Stimulated activated CD8-positive, alpha-beta memory T cell treated with anti-CD3 and anti-CD28 coated beads, Interleukin-4, amount 100 ng/mL, for 24 hours (primary cell): Measurements from ENCODE around the gene IKZF1.
A peak's percentile ranks its signal among the peaks of the same experiment; 100 is the strongest.

Experiments
- DNase-seq: peaks from one replicate; pipeline ENCODE4 v3.0.0-alpha.2; 2020; ENCODE audit warnings: low read depth

The IKZF1 gene

DNA sequence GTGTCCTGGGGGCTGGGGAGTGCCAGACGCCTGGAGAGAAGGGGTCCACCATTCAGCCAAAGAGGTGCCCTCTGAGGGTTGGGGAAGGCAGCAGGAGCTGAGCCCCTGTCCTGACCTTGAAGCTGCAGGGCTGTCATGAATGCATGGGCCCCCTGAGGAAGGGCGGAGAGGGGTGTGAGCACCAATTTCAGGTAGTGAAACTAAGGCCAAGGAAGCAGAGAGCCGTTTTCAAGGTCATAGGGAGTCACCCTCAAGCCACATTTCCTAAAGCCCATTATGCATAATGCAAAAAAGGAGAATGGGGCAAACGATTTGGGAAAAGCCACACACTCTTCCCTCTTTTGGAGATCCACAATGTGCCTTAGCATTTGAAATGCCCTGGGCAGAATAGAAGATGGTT is 108.5 kb downstream of the IKZF1 start:
- no peak for DNase-seq

DNA sequence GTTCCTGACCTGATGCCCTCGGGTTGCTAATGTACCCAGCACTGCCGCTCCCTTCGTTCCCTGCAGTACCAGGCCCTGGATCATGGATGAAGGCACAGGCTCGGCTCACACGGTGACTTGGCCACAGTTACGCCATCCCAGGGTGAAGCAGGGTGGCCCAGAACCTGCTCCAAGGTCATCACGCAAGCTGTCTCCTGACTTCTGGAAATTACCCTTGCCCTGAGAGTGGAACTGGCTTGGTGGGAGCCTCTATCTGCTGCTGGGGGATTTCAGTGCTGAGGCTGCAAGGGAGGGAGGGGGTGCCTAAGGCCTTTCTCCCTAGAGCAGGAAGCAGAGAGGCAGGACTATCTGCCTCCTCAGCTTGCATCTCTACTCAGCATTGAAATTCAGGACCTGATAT is 109.0 kb downstream of the IKZF1 start:
- DNase-seq, result no peak

DNA sequence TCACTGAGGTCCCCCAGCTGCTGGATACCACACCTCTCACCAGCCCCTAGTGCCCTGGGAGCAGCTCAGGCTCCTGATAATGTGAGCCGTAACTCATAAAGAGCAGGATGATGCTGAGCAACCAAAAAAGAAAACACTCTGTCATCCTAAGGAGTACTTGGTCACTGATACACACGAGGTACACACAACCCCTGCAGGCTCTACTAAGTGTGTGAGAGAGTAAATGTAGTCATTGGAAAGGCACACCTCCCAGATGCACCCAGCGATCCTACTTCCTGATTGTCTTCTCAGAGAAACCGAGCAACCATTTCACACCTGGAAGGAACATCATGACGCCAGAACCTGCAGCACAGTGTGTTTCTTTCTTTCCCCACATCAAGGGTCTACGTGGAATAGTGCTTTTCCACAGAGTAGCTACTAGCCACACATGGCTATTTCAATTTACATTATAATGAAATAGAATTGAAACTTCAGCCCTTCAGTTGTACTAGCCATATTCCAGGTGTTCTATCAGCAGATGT is 111.4 kb downstream of the IKZF1 start:
- no peak for DNase-seq

DNA sequence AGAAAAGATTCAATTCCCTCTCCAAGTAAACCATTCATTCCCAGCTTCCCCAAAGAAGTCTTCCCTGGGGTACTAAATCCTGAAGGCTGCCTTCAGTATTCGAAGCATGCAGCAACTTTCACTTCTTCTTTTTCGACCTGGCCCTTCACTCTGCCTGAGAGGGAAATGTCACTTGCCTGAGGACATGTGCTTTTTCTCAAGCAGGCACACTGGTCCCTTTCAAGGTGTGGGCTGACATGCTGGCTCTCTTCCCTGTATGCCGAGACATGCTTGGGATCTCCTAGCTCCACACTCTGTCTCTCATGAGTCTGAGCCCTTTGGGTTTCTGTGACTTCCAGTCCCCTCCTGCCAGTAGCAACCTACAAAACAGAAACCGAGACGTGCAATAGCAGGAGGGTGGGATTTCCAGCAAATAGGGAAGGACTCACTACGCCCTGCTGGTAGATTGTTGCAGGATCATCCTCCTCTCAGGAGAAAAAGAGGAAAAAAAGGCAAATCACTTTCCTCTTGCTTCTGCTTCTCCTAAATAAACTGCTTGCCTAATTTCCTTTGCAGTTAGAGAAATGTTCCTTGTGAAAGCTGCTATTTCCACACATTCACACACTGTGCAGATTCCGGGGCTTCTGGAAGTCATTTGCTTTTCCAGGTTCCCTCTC is 112.1 kb downstream of the IKZF1 start:
- no peak for DNase-seq

DNA sequence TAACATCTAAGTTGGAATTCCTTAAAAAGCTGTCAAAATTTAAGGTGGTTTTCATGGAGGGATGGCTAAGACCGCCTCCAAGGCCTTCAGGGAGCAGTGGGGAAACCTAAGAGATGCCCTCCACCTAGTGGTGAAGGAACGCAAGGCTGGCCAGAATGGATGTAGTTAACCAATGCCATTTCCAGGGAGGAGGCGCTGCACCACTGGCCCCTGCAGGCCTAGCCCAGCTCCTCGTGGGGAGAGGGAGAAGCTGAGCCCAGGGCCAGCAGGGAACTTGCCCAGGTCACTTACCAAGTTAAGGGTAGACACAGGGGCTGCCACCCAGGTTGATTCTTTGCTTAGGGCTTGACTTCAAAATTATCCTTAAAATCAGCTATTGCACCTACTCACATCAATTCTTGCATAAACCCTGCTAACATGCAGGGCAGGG is 113.6 kb downstream of the IKZF1 start:
- peak; percentile 60 for DNase-seq

DNA sequence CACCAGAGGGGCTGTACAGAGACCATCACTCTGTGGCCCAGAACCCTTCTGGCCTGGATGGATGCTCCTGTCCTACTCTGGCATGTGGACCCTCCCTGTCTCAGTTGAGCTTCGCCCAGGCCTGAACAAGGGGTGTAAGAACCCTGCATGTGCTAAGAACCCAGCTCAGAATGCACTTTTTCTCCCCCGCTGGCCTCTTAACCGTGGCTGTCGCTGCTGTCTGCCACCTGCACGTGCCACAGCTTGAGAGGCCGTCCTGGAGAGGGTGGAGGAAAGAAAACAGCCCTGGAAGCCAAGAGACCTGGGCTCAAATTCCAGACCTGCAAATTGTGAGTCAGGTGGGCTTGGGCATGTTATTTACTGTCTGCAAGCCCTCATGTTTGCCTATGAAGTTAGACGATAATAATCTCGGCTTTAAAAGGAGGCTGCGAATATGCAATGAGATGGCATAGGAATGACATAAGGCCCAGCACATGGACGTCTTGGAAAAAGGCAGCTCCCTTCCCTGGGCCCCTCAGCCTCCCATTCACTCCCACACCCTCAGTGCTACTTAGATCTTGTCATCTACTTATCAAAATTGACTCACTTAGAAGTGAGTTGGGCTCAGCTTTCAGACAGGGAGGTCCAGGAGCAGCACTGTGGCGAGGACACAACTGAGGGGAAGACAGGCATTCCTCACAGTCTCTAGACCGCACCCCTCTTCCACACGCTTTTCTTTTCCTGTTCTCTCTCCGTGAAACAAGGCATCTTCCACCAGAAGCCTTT is 114.2 kb downstream of the IKZF1 start:
- DNase-seq, result no peak

DNA sequence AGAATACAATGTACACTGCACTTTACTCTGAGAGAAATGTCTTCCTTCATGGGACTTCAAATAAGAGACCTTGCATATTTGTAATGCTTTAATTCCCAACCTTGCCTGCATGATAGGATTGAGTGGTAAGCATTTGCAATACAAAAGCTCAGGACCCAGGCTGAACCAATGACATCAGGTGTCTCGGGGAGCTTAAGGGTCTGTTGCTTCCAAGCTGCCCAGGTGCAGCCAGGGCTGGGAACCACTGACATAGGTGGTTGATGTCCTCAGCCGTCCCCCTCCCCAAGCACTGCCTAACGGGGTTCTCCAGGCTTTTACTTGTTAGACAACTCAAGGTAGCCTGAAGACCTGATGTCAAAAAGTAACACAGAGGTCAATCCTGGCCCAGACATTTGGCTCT is 116.5 kb downstream of the IKZF1 start:
- no peak for DNase-seq

DNA sequence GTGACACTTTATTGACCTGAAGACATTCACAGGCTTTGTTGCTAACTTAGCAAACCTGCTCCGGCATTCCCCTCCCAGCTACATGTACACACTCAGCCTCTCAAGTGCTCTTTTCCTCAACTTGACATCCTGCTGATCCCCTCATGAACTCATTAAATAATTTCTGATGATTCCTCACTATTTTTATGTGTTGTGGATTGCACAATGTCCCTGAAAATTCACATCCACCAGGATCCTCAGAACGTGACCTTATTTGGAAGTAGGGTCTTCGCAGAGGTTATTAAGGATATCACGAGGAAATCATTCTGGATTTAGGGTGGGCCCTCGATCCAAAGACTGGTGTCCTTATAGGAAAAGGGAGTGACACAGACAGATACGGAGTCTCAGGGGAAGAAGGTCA is 118.3 kb downstream of the IKZF1 start:
- DNase-seq, result no peak

DNA sequence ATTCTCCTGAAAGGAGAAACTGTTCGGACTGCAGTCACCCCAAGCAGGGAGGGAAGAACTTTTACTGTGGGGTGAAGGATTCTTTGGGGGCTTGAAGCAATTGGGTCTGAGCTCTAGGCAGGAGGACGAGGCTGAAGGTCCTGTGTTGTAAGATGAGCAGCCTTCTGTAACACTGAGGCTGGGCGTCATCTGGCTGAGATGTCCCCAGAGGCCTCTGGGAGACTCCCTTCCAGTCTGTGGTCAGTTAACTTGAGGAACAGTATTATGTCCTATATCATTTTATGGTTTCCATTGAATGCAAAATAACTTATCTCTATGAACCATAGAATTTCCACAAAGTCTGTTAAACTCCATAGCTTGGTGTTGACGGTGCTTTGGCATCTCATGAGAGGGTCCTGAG is 119.3 kb downstream of the IKZF1 start:
- no peak for DNase-seq

DNA sequence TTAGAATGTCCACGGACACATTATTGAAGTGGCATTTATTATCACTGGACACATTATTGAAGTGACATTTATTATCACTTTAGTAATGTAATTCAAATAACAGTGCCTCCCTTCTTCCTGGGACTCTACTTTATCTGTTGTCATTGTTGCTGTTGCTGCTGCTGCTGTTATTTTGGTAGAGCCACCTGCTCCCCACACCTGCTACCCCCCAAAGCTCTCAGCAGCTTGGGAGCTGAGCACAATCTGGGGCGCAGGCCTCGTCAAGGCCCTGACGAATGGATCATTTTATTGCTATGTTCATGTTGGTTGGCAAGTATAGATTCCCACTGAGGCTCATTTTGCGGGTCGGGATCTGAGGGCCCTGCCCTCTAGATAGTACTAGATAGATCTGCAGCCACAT is 120.8 kb downstream of the IKZF1 start:
- DNase-seq, result no peak

DNA sequence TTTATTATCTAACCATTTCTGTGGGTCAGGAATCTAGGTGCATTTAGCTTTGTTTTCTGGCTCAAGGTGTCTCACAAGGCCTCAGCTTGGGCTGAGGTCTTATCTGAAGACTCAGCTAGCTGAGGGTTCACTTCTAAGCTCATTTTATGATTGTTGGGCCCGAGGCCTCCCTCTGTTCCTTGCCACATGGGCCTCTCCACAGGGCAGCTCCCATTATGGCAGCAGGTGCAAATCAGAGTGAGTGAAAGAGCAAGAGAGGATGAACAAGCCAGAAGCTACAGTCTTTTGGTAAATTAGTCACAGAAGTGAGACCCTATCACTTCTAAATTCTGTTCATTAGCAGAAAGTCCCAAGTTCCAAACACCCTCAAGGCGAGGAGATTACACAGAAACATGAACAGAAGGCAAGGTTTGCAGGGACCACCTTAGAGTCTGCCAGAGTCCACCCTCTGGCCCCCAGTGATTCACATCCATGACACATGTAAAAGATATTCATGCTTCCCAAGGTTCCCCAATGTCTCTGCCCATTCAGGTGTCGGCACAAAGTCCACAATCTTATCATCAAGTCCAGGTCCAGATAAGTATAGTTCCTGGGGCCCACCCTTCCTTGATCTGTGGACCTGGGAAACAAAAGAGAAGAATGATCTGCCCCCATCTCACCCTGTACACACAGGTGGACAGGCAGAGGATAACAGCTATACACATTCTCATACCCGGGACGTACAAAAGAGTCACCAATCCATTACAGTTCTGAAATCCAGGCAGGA is 121.9 kb downstream of the IKZF1 start:
- DNase-seq, result no peak

DNA sequence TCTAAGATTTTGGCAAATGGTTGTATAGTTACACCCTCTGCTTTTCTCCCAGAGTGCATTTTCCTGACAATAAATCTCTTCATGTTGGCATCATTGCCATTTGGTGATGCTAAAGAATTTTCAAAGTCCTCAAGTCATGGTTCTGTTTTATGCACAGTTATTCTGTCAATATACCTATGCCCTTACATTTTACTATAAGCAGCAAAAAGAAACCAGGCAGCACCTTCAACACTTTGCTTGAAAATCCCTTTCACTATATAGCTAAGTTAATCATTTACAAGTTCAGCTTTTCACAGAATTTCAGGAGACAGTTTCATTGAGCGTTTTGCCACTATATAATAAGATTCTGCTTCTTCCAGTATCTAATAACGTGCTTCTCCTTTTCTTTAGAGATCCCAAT is 123.0 kb downstream of the IKZF1 start:
- no peak for DNase-seq

DNA sequence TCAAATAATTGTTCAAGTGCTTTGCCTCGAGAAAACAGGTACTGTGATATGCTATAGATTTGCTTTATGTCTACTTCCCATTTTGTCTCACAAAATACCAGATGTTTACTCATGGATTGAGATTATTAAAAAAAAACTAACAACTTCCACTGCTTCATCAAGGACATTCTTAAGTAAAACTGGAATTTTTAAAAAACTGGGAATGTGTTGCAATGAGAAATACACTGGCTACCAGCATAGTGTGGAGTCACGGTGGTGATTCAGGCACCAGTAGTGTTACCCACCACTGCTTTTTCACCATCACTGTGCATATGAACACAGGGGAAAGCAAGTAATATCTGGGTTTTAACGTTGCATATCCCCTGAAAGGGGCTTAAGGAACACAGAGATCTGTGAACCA is 124.4 kb downstream of the IKZF1 start:
- no peak for DNase-seq

DNA sequence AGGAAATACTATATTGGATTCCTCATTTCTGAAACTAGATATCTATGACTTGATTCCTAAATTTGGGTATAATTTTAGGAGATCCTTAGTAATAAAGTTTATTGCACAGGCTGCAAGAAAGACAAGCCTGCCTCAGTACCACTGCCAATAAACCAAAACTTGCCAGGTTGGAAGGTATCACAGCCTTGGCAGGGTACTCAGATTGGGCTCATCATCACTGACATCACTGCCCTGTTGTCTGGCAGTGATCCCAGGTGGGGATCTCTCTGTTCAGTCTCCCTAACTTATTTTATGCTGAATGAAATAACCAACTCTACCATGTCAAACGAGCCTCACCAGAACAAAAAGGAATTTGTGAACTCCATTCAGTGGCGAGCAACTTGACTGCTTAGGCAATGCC is 126.8 kb downstream of the IKZF1 start:
- DNase-seq, result no peak

DNA sequence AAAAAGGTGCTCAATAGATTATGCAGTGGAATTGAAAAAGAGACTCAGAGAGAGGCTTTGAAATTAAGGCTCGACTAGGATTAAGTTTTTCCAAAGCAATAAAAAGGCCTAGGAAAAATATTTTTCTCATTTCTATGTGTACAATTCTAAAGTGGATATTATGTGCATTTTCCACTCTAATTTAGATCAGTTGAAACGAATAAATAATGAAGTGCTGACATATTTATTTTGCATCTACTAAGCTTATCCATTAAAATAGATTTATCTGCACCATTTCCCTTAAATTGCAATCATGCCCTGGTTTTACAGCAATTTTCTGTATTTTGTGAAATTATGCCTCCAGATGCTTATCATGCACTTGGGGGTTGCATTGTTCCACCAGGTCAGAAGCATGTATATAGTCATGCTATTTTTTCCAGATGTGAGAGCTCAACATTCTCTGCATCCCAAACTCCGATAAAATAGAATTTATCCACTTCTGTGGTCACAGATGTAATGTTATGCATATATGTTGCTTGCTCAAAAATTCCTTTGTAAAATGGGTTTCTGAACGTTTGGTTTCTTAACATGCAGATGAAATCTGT is 127.3 kb downstream of the IKZF1 start:
- DNase-seq, result no peak

DNA sequence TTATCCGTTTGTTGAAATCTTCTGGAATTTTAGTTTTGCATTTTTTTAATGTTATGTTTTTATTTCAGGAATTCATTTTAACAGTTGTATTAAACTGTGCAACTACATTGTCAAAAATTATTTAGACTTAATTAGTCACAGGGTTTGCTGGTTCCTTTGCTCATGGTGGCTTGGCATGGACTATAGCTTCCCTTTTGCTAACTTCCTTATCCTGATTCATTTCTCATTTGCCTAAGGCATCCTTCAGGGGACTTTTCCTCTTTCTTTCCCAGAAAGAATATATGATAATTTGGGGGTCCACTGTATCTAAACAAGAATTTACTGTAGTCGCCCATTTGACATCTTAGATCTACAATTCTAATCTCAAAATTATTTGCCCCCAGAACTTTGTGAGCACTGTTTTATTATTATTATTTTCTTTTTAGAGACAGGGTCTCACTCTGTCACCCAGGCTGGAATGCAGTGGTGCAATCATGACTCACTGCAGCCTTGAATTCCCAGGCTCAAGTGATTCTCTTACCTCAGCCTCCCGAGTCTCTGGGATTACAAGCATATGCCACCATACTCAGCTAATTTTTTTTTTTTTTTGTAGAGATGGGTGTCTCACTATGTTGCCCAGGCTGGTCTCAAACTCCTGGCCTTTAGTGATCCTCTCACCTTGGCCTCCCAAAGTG is 131.8 kb downstream of the IKZF1 start:
- no peak for DNase-seq

DNA sequence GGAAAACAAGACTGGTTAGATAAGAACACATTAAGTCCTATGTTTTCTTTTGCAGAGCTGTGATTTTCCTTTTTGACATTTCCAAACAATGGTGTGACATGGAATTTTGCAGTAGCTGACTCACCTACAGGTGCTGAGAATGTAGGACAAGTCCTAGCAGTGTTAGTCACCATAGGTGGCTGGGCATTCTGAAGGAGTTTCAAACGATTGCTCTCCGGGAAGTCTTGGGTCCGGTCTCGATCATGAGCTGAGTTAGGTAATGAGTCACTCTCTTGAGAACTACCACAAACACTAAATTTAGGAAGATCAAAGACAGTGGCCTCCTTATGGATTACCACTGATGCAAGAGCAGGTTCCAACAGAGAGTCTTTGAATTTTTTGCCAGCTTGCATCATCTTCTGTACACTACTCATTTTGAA is 142.0 kb downstream of the IKZF1 start:
- no peak for DNase-seq

DNA sequence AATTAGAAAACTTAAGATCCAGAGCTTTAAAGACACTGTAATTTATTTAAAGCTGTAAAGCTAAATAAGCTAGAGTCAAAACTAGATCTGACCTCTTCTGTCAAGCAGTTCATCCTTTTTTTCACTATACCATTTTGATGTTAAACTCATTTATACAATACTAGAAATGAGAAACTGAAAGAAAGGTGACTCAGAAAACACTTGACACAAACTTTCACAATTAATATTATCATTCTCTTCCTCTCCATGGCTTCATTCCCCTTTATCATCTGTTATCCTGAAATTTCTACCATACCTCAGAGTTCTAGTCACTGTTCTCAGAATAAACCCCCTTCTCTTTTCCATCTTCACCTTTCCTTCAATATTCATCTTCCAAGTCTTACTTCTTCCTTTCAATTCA is 144.3 kb downstream of the IKZF1 start:
- DNase-seq, result no peak

DNA sequence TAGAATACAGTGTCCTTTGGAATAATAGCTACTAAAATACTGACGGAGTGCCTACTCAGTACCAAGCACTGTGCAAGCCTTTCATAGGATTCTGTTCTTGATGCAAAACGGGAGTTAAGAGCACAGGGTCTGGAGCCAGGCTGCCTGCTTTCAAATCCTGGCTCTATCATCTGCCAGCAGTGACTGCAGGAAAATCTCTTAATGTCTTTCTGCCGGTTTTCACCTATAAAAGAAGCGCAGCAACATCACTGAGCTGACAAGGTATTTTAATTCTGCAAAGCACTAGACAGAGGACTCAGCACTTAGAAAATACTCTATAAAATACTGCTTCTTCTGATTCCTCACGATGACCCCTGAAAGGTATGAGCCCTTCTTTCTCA is 145.0 kb downstream of the IKZF1 start:
- DNase-seq, result no peak

DNA sequence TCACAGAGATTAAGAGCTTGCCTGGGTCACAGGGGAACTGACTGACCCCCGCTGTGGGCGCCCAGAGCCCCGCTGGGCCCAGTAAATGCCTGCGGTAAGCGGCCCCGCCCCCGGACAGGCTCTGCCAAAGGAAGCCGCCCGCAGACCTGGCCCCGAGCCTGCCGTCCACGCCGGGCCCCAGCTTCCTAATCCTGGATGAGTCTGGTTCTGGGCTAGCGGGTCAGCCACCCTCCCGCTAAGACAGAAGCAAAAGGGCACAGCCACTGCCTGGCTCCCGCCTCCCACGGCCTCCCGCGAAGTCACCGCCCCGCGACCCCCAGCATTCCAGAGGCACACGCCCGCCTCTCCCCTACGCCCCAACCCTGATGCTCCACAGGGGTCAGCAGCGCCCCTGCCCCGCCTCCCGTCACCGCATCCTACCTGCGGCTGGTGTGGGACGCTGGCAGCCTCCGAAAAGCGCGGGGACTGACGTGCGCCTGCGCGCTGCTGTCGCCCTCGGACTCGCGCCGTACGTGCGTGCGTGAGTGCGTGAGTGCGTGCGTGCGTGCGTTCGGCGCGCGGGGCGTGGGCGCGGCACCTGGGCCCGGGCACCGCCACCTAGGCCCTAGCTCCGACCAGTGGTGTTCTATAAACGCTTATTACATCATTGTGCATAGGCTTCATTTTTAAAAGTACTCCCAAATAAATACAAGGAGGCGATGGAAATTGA is 145.5 kb downstream of the IKZF1 start, which contains the start of gene FIGNL1:
Gene FIGNL1 (minus strand): TSS at position 470 of the 709 bp plus-strand sequence. CDS start 3,063 bp downstream, outside the sequence.
- DNase-seq, result peak; percentile 76

DNA sequence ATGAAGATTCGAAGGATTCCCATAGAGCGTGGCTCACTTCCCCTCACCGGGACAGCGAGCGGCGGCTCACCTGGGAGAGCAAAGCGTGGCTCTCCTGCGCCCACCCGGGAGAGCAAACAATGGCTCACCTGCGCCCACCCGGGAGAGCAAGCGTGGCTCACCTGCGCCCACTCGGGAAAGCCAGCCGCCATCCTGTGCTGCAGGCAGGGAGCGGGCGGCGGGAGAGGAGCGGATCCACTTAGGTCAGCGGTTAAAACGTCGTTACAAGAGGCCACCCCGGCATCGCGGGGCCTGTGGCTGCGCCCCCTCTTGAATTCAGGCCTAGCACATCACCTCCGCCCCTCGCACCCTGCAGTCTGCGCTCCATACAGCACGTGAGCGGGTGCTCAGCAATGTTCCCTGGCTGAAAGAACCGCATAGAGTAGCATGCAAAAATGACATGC is 146.1 kb downstream of the IKZF1 start:
- DNase-seq, result no peak
